Activated naive CD8-positive, alpha-beta T cell (primary cell): ENCODE results near the gene RNF225.
A peak's percentile ranks its signal among the peaks of the same experiment; 100 is the strongest.

Experiments used
- H3K27ac Mint-ChIP-seq: one replicate; pipeline ENCODE4 v1.8.0; 2021; ENCODE audit warnings: mixed read lengths
- H3K27me3 Mint-ChIP-seq: one replicate; pipeline ENCODE4 v1.8.0; 2021; ENCODE audit warnings: mixed read lengths
- H3K36me3 Mint-ChIP-seq: one replicate; pipeline ENCODE4 v1.8.0; 2021; ENCODE audit warnings: mixed read lengths
- H3K4me1 Mint-ChIP-seq: one replicate; pipeline ENCODE4 v1.8.0; 2021; ENCODE audit warnings: low read depth, mixed read lengths
- H3K4me3 Mint-ChIP-seq: one replicate; pipeline ENCODE4 v1.8.0; 2021; ENCODE audit warnings: mild to moderate bottlenecking, mixed read lengths
- H3K9me3 Mint-ChIP-seq: one replicate; pipeline ENCODE4 v1.8.0; 2021; ENCODE audit warnings: low read depth, mixed read lengths

Gene RNF225

GRCh38 chr19:58379246-58379645, 16.2 kb upstream of the RNF225 start:
- Mint-ChIP-seq H3K36me3 (no peaks in the 10 kb centered on the region), H3K27ac (peak overlapping the region; percentile 95), H3K4me1 (peaks cover 19% of the 10 kb centered on the region), H3K9me3 (no peaks in the 10 kb centered on the region), H3K27me3 (no peaks in the 10 kb centered on the region), H3K4me3 (peak overlapping the region; percentile 96)

DNA sequence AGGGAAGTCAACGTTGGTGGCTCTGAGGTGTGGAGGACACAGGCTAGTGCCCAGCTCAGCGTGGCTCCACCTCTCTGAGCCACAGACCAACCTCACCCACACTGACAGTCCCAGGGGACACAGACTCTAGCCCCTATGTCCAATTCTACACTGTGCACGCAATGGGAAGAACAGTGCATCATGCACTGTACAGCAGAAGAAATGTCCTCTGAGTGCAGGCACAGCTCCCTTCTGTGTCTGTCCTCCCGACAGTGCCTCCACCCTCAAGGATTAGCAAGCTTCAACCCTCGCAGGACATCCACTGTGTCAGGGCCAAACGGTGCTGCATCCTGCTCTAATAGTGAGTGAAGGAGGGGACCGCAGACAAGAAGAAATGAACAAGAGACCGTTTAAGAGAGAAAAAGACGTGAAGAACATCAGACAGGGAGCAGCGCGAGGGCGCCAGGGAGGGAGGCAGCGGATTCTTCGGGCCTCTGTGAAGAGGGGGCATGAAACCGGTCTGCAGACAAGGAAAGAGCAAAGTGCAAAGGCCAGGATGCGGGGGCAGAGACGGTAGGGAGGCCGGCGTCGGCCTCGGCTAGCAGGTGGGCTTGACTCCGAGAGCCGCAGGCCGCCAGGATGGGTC, 15.3 kb upstream of the RNF225 start:
- Mint-ChIP-seq H3K9me3 (no peaks in the 10 kb centered on the region), H3K4me1 (peaks cover 21% of the 10 kb centered on the region), H3K36me3 (no peaks in the 10 kb centered on the region), H3K27me3 (no peaks in the 10 kb centered on the region), H3K4me3 (peak overlapping the region; percentile 96), H3K27ac (peak overlapping the region; percentile 95)

DNA sequence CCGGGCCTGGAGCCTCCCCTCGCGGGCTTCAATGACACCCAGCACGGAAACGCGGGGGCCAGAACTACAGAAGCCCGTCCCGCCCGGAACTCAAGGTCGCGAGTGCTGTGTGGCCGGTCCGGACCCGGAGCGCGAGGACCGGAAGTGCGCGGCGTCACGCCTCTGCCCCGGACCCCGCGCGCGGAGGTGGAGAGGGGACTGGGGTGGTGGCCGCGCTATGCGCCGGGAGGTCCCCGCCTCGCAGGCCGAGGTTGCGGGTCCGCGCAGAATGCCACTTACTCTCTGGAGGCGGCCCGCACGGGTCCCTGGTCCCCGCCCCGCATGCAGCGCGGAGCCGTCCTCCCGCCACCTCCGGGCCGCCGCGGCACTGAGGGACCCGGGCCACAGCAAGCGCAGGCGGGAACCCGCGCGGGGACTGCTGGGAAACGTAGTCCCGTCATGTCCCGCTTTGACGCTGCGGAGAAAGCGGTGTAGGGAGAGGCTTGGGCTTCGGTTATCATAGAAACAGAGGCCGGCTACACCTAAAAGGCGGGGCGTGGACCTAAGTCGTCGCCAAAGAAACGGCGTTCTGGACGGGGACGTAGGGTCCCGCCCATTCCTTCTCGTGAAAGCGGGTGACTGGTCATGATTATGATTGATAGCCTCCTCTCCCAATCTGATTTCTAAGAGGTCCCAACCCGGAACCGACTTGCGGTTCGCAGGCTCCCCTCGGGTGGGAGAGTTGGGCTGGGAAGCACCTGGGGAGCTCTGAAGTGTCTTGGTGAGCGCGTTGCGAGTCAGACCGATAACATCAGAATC, 14.6 kb upstream of the RNF225 start, which contains the start of gene ZNF837:
TSS of gene ZNF837 (minus strand) at position 369 of the 798 bp plus-strand sequence. CDS start 11,698 bp downstream, outside the sequence.
- Mint-ChIP-seq H3K4me1 (peaks cover 26% of the 10 kb centered on the region), H3K27me3 (no peaks in the 10 kb centered on the region), H3K4me3 (peak within 1 kb of the TSS; percentile 96), H3K9me3 (no peaks in the 10 kb centered on the region), H3K27ac (peak within 1 kb of the TSS; percentile 95), H3K36me3 (no peaks in the 10 kb centered on the region)

DNA sequence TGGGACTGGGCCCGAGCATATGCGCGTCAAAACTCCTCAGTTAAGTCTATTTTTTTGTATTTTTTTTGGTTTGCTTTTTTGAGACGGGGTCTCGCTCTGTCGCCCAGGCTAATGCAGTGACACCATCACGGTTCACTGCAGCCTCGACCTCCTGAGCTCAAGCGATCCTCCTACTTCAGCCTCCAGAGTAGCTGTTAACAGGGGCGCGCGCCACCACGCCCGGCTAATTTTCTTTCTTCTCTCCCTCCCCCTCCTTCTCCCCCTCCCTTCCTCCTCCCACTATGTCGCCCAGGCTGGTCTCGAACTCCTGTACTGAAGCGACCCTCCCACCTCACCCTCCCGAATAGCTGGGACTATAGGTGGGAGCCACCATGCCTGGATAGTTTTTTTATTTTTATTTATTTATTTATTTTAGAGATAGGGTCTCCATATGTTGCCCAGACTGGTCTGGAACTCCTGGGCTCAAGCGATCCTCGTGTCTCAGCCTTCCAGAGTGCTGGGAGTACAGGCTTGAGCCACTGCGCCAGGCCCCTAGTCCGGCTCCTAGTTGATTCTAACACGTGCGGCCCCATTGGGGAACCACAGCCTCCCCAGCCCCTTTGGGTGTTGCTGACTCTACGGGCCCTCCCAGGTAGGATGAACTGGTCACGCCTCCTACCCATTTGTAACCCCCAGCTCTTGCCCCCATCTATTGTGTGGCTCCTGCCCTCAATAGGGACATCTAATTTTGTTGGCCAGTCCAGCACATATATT, 13.8 kb upstream of the RNF225 start:
- Mint-ChIP-seq H3K27me3 (no peaks in the 10 kb centered on the region), H3K9me3 (no peaks in the 10 kb centered on the region), H3K27ac (peak overlapping the region; percentile 85), H3K4me3 (peak overlapping the region; percentile 96), H3K36me3 (no peaks in the 10 kb centered on the region), H3K4me1 (peaks cover 26% of the 10 kb centered on the region)

GRCh38 chr19:58382997-58383603, 12.4 kb upstream of the RNF225 start:
- peak overlapping the region; percentile 52 for H3K4me3 Mint-ChIP-seq
- H3K9me3 Mint-ChIP-seq, result no peaks in the 10 kb centered on the region
- H3K36me3 Mint-ChIP-seq, result peaks cover 3% of the 10 kb centered on the region
- H3K4me1 Mint-ChIP-seq, result peaks cover 31% of the 10 kb centered on the region
- peak overlapping the region; percentile 41 for H3K27ac Mint-ChIP-seq
- no peaks in the 10 kb centered on the region for H3K27me3 Mint-ChIP-seq

GRCh38 chr19:58385313-58385890, 10.1 kb upstream of the RNF225 start:
- Mint-ChIP-seq H3K4me3 (peak overlapping the region; percentile 97), H3K27me3 (no peaks in the 10 kb centered on the region), H3K36me3 (peaks cover 12% of the 10 kb centered on the region), H3K4me1 (peaks cover 35% of the 10 kb centered on the region), H3K9me3 (no peaks in the 10 kb centered on the region), H3K27ac (peak overlapping the region; percentile 99)

DNA sequence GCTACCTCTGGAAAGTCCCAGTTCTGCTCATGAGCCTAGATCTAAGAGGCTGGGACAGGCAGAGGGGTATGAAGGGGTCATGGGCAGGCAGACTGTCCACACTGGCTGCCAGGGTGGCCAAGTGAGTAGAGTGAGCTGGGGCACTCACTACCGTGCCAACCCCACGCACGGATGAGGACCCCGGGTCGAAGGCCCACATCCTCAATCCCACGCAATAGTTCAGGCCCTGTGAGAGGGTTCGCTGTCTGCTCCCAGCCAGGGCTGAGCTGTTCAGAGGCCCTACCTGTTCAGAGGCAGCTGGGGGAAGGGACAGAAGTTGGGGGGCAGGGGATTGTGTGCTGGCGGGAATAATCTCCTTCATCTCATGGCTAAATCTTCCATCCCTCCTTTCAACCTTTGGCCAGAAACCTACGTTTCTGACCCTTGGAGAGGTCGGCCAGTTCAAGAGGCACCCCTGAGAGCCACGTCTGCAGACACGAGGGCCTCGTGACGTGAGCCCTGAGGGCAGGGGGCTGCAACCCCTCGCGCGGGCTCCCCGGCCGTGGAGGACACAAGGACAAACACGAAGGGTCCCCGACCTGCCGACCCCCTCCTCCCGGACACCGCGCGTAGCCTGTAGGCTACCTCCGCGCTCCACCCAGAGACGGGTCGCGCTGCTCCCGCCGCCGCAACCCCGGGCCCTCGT, 9.4 kb upstream of the RNF225 start:
- Mint-ChIP-seq H3K27ac (peak overlapping the region; percentile 99), H3K27me3 (no peaks in the 10 kb centered on the region), H3K4me3 (peak overlapping the region; percentile 97), H3K36me3 (peaks cover 16% of the 10 kb centered on the region), H3K4me1 (peaks cover 41% of the 10 kb centered on the region), H3K9me3 (no peaks in the 10 kb centered on the region)

- peaks cover 38% of the 10 kb centered on the region for H3K4me1 Mint-ChIP-seq
- no peaks in the 10 kb centered on the region for H3K9me3 Mint-ChIP-seq
- peak within 1 kb of the TSS; percentile 99 for H3K27ac Mint-ChIP-seq
- H3K4me3 Mint-ChIP-seq, result peak within 1 kb of the TSS; percentile 97
- H3K27me3 Mint-ChIP-seq, result no peaks in the 10 kb centered on the region
- peaks cover 16% of the 10 kb centered on the region for H3K36me3 Mint-ChIP-seq
Measured at GRCh38 chr19:58386576-58387337, 8.7 kb upstream of the RNF225 start, which contains the start of gene RPS5. Gene RPS5, plus strand, starts transcription at chr19:58387269. Its CDS starts 869 bp downstream, at chr19:58388138.

GRCh38 chr19:58387338-58388174, 7.9 kb upstream of the RNF225 start:
- H3K9me3 Mint-ChIP-seq, result no peaks in the 10 kb centered on the region
- H3K27ac Mint-ChIP-seq, result peak overlapping the region; percentile 99
- peaks cover 36% of the 10 kb centered on the region for H3K4me1 Mint-ChIP-seq
- H3K27me3 Mint-ChIP-seq, result no peaks in the 10 kb centered on the region
- peak overlapping the region; percentile 97 for H3K4me3 Mint-ChIP-seq
- peaks cover 16% of the 10 kb centered on the region for H3K36me3 Mint-ChIP-seq

DNA sequence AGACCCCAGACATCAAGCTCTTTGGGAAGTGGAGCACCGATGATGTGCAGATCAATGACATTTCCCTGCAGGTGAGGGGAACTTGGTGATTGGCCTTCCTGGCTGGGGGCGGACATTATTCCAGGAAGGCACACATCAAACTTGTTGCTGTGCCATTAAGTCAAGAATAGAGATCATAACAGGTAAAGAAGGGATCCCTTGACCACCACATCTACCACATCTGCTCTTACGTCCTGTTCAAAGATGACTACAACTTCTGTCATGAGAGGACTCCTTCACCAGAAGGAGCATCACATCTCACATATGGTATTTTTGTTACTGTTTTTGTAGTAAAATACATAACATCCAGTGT, 7.3 kb upstream of the RNF225 start:
- H3K9me3 Mint-ChIP-seq, result no peaks in the 10 kb centered on the region
- peak overlapping the region; percentile 97 for H3K4me3 Mint-ChIP-seq
- H3K27me3 Mint-ChIP-seq, result no peaks in the 10 kb centered on the region
- peaks cover 20% of the 10 kb centered on the region for H3K36me3 Mint-ChIP-seq
- peak overlapping the region; percentile 99 for H3K27ac Mint-ChIP-seq
- H3K4me1 Mint-ChIP-seq, result peaks cover 40% of the 10 kb centered on the region

DNA sequence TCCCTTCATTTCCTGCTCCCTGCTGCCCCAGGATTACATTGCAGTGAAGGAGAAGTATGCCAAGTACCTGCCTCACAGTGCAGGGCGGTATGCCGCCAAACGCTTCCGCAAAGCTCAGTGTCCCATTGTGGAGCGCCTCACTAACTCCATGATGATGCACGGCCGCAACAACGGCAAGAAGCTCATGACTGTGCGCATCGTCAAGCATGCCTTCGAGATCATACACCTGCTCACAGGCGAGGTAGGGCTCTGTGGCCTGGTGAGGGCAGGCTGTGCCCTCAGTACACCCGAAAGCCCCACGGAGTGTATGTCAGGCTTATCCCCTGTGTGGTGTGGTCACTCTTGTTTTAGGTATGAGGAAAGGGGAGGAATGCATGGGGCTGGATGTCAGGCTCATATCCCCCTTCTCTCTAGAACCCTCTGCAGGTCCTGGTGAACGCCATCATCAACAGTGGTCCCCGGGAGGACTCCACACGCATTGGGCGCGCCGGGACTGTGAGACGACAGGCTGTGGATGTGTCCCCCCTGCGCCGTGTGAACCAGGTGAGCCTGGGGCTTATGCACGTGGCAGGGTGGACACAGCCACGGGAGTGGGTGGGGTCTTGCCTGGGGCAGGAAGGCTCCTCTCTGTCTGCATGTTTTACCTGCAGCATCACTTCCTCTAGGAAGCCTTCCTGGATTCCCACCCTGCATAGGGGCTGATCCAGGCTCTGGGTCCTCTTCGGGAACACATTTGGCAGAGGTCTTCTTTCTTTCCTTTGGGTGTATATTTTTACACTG, 2.3 kb upstream of the RNF225 start:
- peaks cover 38% of the 10 kb centered on the region for H3K4me1 Mint-ChIP-seq
- H3K4me3 Mint-ChIP-seq, result peak overlapping the region; percentile 7
- no peaks in the 10 kb centered on the region for H3K9me3 Mint-ChIP-seq
- no peaks in the 10 kb centered on the region for H3K27me3 Mint-ChIP-seq
- H3K27ac Mint-ChIP-seq, result no peak overlapping the region
- H3K36me3 Mint-ChIP-seq, result peaks cover 20% of the 10 kb centered on the region

DNA sequence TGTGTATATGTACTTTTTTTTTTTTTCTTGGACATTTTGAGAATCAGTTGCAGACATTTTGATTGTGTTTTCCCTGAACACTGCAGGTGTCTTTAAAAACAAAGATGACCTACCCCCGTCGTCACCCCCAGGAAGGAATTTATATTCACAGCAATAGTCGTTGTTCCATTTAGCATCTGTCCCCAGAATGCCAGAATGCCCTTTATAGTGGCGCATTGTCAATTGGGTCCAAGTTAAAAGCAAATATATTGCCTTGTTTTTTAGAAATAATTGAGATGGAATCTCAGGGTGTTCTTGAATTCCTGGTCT, 1.8 kb upstream of the RNF225 start:
- Mint-ChIP-seq H3K9me3 (no peaks in the 10 kb centered on the region), H3K4me3 (no peak overlapping the region), H3K36me3 (peaks cover 18% of the 10 kb centered on the region), H3K4me1 (peaks cover 32% of the 10 kb centered on the region), H3K27me3 (no peaks in the 10 kb centered on the region), H3K27ac (no peak overlapping the region)
